GM12891 (cell line): ENCODE results near the gene LAMB4.

ENCODE experiments used
- POLR2A ChIP-seq: IDR thresholded peaks from 2 replicates; pipeline ENCODE4 v1.6.1; 2011; ENCODE audit warnings: low read depth, low read length, control low read depth
- POLR2AphosphoS5 ChIP-seq: IDR thresholded peaks from 2 replicates; pipeline ENCODE4 v1.6.1; 2011; ENCODE audit warnings: low read depth, low read length, control low read depth
- TAF1 ChIP-seq: IDR thresholded peaks from 2 replicates; pipeline ENCODE4 v1.6.1; 2011; ENCODE audit warnings: low read depth, low read length, control low read depth

DNA sequence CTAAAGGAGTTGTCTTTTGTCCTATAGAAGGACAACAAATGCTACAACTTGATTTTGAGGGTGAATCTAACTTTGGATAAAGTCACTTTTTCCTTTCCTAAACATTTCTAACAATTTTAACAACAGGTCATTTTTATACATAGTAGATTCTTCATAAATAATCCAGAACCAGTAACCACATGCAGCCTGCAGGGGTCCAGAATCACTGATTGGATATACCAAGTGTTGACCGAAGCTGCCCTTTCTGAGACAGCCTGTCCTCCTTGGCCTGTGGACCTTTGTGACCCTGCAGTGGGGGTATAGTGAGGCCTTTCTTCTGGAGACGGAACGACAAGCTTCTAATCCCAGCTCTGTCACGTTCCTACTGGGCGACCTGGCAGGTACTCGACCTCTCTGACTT is 34.8 kb upstream of the LAMB4 start:
- TF ChIP-seq POLR2A (no peak), POLR2AphosphoS5 (no peak), TAF1 (no peak)
